GM19240 (cell line): ENCODE measurements around the gene NRP1.

ENCODE experiments used
- DNase-seq: peaks from one replicate; pipeline ENCODE4 v3.0.0; 2011; ENCODE audit warnings: low spot score; ENCODE audit not compliant: insufficient read length

The NRP1 gene

DNA sequence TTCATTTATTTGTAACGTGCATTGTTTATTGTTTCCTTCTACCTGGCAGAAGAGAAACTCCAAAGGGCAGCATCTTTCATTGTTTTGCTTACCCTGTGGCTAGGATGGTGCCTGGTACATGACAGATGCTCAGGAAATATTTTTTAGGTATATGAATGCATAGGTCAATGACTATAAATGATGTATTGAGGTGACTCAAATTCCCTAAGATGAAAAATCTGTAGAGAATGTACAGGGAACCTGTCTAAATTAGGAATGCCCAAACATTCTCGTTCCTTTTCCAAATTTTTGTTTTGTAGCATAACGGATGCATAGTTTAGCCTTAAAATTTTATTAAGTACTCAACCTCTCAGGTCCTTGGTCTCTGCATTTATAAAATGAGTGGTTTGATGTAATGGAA lies 71.6 kb downstream of the NRP1 start:
- DNase-seq, result no peak

DNA sequence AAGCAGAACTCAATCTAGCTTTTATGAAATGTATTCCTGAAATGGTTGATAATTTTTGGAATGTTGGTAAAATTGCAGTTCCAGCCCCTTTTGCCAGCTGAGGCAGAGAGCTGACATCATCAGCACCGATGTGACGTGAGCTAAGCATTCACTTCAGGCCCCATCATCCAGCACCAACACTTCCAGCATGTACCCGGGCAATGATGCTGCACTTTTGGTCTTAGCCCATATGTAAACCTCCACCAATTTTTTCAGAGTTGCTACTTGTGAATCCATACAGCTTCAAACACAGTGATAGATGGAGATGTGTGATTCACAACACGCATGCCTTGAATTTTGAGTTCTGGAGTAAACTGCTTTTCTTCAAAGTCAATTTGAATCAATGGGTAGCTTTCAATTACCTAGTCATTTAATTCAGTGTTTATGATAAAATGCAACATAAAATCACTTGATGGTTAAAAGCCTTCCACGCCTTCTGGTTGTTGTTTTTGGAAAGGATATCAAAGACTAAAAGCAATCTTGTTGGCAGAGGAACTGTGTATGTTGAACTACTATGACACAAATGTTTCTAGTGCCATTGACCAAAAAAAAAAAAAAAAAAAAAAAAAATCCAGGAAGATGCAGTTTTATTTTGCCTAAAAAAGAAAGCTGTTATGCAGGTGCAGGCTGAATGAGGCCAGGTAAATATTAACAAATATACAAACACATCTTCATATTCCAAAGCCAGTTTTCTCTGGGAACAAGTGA lies 73.9 kb downstream of the NRP1 start:
- no peak for DNase-seq

- no peak for DNase-seq
These were observed 75.5 kb downstream of the NRP1 start for GRCh38 chr10:33258967-33259366.

- no peak for DNase-seq
These were observed 76.9 kb downstream of the NRP1 start for GRCh38 chr10:33257439-33258080.

- no peak for DNase-seq
These were observed 78.0 kb downstream of the NRP1 start for GRCh38 chr10:33256458-33256857.

DNA sequence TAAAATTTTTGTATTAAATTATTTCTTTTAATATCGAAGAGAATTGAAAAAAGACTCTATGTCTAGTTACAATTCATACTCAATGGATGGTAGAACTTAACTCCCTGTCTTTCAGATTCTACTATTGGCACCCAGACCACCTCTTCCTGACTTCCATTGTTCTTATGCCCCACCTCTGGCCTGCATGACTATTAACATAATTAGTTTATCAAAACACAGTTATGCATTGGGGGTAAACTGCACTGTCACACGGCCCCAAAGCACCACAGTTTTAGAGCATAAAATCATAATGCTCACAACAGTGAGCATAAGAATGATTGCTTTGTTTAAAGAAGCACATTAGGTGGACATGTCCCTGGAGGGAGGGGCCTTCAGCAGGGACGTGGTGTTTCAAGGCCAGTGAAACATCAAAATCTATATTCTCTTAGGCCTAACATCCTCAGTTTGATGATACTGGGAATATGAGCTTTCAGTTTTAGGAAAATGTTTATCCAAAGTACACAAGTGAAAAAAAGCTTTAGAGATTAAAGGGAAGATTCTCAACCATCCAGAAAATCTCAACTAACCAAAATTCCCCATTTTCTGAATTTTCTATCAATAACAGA lies 79.8 kb downstream of the NRP1 start:
- no peak for DNase-seq

GRCh38 chr10:33253411-33253810 lies 81.1 kb downstream of the NRP1 start:
- no peak for DNase-seq

DNA sequence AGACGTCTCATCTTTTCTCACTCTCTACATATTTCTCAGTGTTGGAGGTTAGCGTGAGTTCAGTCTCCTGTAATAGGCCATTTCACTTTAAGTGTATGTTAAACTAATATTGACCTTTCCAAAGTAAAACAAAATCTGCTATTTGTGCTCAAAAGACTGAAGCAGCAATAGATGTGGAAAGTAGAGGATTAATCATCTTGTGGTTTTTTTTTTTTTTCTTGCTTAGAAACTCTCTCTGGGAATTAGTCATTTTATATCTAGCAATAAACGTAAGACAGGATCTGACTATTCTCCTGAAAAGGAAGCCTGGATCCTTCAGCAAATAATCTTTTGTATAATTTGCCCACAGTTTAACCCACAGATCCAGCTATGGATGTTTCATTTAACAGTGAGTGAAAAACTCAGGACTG lies 81.7 kb downstream of the NRP1 start:
- no peak for DNase-seq

DNA sequence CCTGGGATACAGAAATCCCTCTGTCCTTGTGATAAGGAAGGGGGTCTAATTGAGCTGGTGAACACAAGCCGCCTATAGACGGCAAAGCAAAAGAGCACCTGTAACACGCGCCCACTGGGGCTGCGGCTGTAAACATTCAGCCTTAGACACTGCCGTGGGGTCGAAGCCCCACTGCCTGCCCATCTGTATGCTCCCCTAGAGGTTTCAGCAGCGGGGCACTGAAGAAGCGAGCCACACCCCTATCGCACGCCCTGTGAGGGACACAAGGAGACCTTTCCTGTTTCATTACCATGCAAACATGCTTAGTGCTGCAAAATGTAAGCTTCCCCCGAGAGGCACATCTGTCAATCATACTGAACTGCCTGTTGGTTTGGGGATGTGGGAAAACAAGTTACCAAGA lies 82.1 kb downstream of the NRP1 start:
- DNase-seq, result no peak

GRCh38 chr10:33249659-33250345 lies 84.7 kb downstream of the NRP1 start:
- DNase-seq, result no peak

DNA sequence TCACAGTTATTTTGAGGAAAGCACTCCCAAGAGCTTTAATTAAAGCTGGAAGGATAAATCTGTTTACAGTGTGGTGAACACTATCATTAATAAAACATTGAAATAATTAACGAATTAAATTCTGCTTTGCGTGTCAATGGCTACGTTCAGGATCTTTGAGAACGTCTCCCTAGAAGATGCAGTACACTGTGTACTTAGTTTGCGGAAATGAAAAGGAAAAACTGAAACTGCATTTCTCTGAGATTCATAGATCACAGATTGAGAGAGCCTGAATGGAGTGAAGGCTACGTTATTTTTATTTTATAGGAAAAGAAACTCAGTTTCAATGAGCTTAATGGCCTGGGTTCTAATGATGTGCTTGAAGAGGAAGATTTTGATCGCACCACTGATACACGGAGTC lies 85.3 kb downstream of the NRP1 start:
- DNase-seq, result no peak

DNA sequence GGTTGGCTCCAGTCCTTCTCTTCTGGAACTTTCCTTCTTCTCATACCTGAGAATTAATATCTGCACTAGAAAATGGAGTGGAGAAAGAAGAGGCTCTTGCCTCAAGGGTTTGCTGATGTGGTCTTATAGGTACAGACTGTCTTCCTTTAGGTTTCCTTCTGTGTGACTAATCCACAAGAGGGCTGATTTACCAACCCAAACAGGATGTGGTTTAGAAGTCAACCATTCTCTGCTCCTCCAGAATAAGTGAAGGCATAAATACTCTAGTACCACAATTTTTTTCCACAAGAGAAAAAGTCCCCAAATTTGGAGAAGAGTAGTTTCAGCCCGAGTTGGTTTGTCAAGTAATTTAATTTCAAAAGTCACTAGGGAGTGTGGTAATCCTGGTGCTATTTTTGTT lies 85.8 kb downstream of the NRP1 start:
- DNase-seq, result no peak

GRCh38 chr10:33247221-33247922 lies 87.1 kb downstream of the NRP1 start:
- no peak for DNase-seq

GRCh38 chr10:33245343-33245742 lies 89.1 kb downstream of the NRP1 start:
- DNase-seq, result no peak

- DNase-seq, result no peak
These were observed 90.0 kb downstream of the NRP1 start for GRCh38 chr10:33244354-33244967.

GRCh38 chr10:33243703-33244102 lies 90.8 kb downstream of the NRP1 start:
- no peak for DNase-seq

GRCh38 chr10:33242931-33243330 lies 91.5 kb downstream of the NRP1 start:
- DNase-seq, result no peak

DNA sequence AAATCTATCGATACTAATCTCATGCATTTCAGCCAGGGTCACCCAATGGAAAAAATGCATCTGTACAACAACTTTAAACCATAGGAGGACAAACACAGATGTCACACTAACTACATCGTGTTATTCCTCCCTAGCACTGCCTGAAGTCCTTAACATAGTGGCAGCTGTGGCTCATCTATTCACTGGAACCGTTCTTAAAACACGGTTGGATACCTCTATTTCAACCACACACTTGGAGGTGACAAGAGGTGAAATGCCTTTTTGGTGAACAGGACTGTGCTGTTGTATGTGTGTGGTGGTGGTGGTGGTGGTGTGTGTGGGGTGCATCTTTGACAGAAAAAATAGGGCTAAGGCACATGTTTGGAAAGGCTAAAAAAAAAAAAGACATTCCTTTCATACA lies 93.1 kb downstream of the NRP1 start:
- no peak for DNase-seq

GRCh38 chr10:33240931-33241330 lies 93.5 kb downstream of the NRP1 start:
- DNase-seq, result no peak

- no peak for DNase-seq
These were observed 94.2 kb downstream of the NRP1 start for GRCh38 chr10:33240258-33240657.

GRCh38 chr10:33239257-33239656 lies 95.2 kb downstream of the NRP1 start:
- no peak for DNase-seq
